ENCODE measurements around the gene SLC23A2. TPM values are rescaled to one million over a fixed set of nuclear protein-coding genes. Genes with fewer than 3 reads are reported as not detected.

Gene SLC23A2
- total RNA-seq, 1 donor from 2014 or later: 79.8 TPM

GRCh38 chr20:4951299-4951698, 50.0 kb downstream of the SLC23A2 start:
- peaks cover 56% of the 10 kb centered on the region for H3K4me1 Mint-ChIP-seq
- DNase-seq: no peak
- H3K9me3 Mint-ChIP-seq: no peaks in the 10 kb centered on the region
- ChIA-PET CTCF (interaction anchor here (1.2 to 2.3 kb wide), 2 partner anchors 150 to 254 kb away, joined by 3 to 15 read pairs; no protein-coding TSS in a partner anchor), POLR2A (interaction anchor here (0.6 kb wide), 1 partner anchor 13 kb away, joined by 6 read pairs; no protein-coding TSS in a partner anchor)
- no peak overlapping the region for H3K27ac Mint-ChIP-seq
- ATAC-seq (ENCODE audit: low read depth): no peak
- intact Hi-C loops (cut with micrococcal nuclease): loop anchor here (2.0 to 5.0 kb wide), 2 partner anchors 54 to 344 kb away; no protein-coding TSS in a partner anchor
- TF ChIP-seq, protein P1, sequence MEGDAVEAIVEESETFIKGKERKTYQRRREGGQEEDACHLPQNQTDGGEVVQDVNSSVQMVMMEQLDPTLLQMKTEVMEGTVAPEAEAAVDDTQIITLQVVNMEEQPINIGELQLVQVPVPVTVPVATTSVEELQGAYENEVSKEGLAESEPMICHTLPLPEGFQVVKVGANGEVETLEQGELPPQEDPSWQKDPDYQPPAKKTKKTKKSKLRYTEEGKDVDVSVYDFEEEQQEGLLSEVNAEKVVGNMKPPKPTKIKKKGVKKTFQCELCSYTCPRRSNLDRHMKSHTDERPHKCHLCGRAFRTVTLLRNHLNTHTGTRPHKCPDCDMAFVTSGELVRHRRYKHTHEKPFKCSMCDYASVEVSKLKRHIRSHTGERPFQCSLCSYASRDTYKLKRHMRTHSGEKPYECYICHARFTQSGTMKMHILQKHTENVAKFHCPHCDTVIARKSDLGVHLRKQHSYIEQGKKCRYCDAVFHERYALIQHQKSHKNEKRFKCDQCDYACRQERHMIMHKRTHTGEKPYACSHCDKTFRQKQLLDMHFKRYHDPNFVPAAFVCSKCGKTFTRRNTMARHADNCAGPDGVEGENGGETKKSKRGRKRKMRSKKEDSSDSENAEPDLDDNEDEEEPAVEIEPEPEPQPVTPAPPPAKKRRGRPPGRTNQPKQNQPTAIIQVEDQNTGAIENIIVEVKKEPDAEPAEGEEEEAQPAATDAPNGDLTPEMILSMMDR (IDR thresholded peaks at IDR 0.05): no peak
- no peaks in the 10 kb centered on the region for H3K27me3 Mint-ChIP-seq
- H3K4me3 Mint-ChIP-seq: no peak overlapping the region
- H3K36me3 Mint-ChIP-seq (ENCODE audit: low read depth): peaks cover 37% of the 10 kb centered on the region

GRCh38 chr20:4950841-4951240, 50.5 kb downstream of the SLC23A2 start:
- H3K27me3 Mint-ChIP-seq: no peaks in the 10 kb centered on the region
- peak overlapping the region; percentile 70 for H3K27ac Mint-ChIP-seq
- H3K4me1 Mint-ChIP-seq: peaks cover 56% of the 10 kb centered on the region
- ChIA-PET POLR2A (interaction anchor here (1.0 kb wide), 1 partner anchor 137 kb away, joined by 3 read pairs; no protein-coding TSS in a partner anchor), CTCF (interaction anchor here (0.8 to 3.2 kb wide), 6 partner anchors 139 to 254 kb away, joined by 3 to 15 read pairs (median 4); no protein-coding TSS in a partner anchor)
- peaks cover 38% of the 10 kb centered on the region for H3K36me3 Mint-ChIP-seq (ENCODE audit: low read depth)
- TF ChIP-seq, protein P1 (IDR thresholded peaks at IDR 0.05): no peak
- no peak overlapping the region for H3K4me3 Mint-ChIP-seq
- intact Hi-C loops (cut with micrococcal nuclease): loop anchor here (2.0 to 5.0 kb wide), 2 partner anchors 54 to 344 kb away; no protein-coding TSS in a partner anchor
- no peak for ATAC-seq (ENCODE audit: low read depth)
- no peak for DNase-seq
- no peaks in the 10 kb centered on the region for H3K9me3 Mint-ChIP-seq

- intact Hi-C loops (cut with micrococcal nuclease): loop anchor here (2.0 to 5.0 kb wide), 2 partner anchors 53 to 344 kb away; no protein-coding TSS in a partner anchor
- ATAC-seq (ENCODE audit: low read depth): no peak
- peak overlapping the region; percentile 70 for H3K27ac Mint-ChIP-seq
Observed at GRCh38 chr20:4950437-4950836, 50.9 kb downstream of the SLC23A2 start.

GRCh38 chr20:4949833-4950178, 51.5 kb downstream of the SLC23A2 start:
- intact Hi-C loops (cut with micrococcal nuclease): loop anchor here (2.0 to 5.0 kb wide), 2 partner anchors 53 to 343 kb away; no protein-coding TSS in a partner anchor

More at GRCh38 chr20:4950437-4950836, 50.9 kb downstream of the SLC23A2 start:
- peaks cover 42% of the 10 kb centered on the region for H3K36me3 Mint-ChIP-seq (ENCODE audit: low read depth)
- TF ChIP-seq, protein P1 (IDR thresholded peaks at IDR 0.05): no peak
- CTCF ChIA-PET: interaction anchor here (0.8 to 3.2 kb wide), 8 partner anchors 14 to 255 kb away, joined by 3 to 15 read pairs (median 4); no protein-coding TSS in a partner anchor
- no peak for DNase-seq
- POLR2A ChIA-PET: interaction anchor here (1.0 to 1.1 kb wide), 2 partner anchors 137 to 139 kb away, joined by 3 read pairs; no protein-coding TSS in a partner anchor
- H3K4me1 Mint-ChIP-seq: peaks cover 58% of the 10 kb centered on the region
- H3K4me3 Mint-ChIP-seq: no peak overlapping the region
- H3K9me3 Mint-ChIP-seq: no peaks in the 10 kb centered on the region
- H3K27me3 Mint-ChIP-seq: no peaks in the 10 kb centered on the region

More at GRCh38 chr20:4949833-4950178, 51.5 kb downstream of the SLC23A2 start:
- DNase-seq (no peak), ATAC-seq (ENCODE audit: low read depth) (peak; percentile 53)
- Mint-ChIP-seq H3K36me3 (ENCODE audit: low read depth) (peaks cover 42% of the 10 kb centered on the region), H3K27ac (peak overlapping the region; percentile 70), H3K4me1 (peaks cover 63% of the 10 kb centered on the region), H3K4me3 (peak overlapping the region; percentile 76), H3K27me3 (no peaks in the 10 kb centered on the region), H3K9me3 (no peaks in the 10 kb centered on the region)
- ChIA-PET CTCF (interaction anchor here (0.7 to 3.2 kb wide), 9 partner anchors 14 to 209 kb away, joined by 3 to 15 read pairs (median 3); no protein-coding TSS in a partner anchor), POLR2A (interaction anchor here (1.0 to 1.1 kb wide), 2 partner anchors 136 to 138 kb away, joined by 3 read pairs; no protein-coding TSS in a partner anchor)
- TF ChIP-seq, protein P1 (IDR thresholded peaks at IDR 0.05): no peak
